K562 (cell line): ENCODE data around the gene SBF1. TPM values are rescaled to one million over a fixed set of nuclear protein-coding genes. Genes with fewer than 3 reads are reported as not detected.

Experiments
- ADNP ChIP-seq: fragments of 200-800 bp; sonication (Bioruptor generic); IDR thresholded peaks from 2 replicates; pipeline ENCODE4 v1.6.1; 2016; ENCODE audit warnings: missing genetic modification characterization, missing compliant biosample characterization
- CHD1 ChIP-seq: fragments of 200-600 bp; sonication (generic); IDR thresholded peaks from one replicate; pipeline ENCODE4 v1.6.1; 2012; ENCODE audit warnings: mild to moderate bottlenecking, moderate library complexity, low read length, inconsistent platforms
- CREB1 ChIP-seq, 2 experiments: sonication (generic) in 1 of 2; formaldehyde crosslinking in 1 of 2; IDR thresholded peaks; 2 replicates each; pipeline versions ENCODE4 v1.6.1 to v1.8.0; 2012 to 2022; ENCODE audit warnings: inconsistent platforms in 1 of 2, mild to moderate bottlenecking in 1 of 2, missing genetic modification reagents in 1 of 2, moderate library complexity in 1 of 2
- DIDO1 ChIP-seq: fragments of 450-650 bp; IDR thresholded peaks from 2 replicates; pipeline ENCODE4 v1.6.1; 2016; ENCODE audit warnings: low read depth, missing biosample characterization, missing genetic modification characterization
- DLX4 ChIP-seq: fragments of 250-450 bp; sonication (Bioruptor Pico); IDR thresholded peaks from 2 replicates; pipeline ENCODE4 v1.6.1; 2021; ENCODE audit warnings: mild to moderate bottlenecking
- DPF2 ChIP-seq: fragments of 450-650 bp; IDR thresholded peaks from 2 replicates; pipeline ENCODE4 v1.6.1; 2016
- EP300 ChIP-seq: IDR thresholded peaks from 2 replicates; pipeline ENCODE4 v1.6.1; 2012; ENCODE audit warnings: low read length, improper control_type of control experiment
- ETV1 ChIP-seq: fragments of 450-650 bp; conservative IDR thresholded peaks from 2 replicates; pipeline ENCODE4 v1.6.1; 2016; ENCODE audit warnings: missing genetic modification characterization, control low read depth, low read depth, missing compliant biosample characterization
- ETV6 ChIP-seq, 3 experiments: fragments of 150-350 bp in 1 of 3; sonication (generic) in 1 of 3; formaldehyde crosslinking in 1 of 3; IDR thresholded peaks; 2 replicates each; pipeline versions ENCODE4 v1.6.1 to v1.8.0; 2014 to 2022; ENCODE audit warnings: borderline replicate concordance in 2 of 3, low read depth in 2 of 3, antibody characterized with exemption in 1 of 3, low read length in 1 of 3, mild to moderate bottlenecking in 1 of 3, missing genetic modification reagents in 1 of 3
- L3MBTL2 ChIP-seq: fragments of 450-650 bp; IDR thresholded peaks from 2 replicates; pipeline ENCODE4 v1.6.1; 2016; ENCODE audit warnings: mild to moderate bottlenecking, moderate library complexity
- PHF20 ChIP-seq: fragments of 450-650 bp; IDR thresholded peaks from 2 replicates; pipeline ENCODE4 v1.6.1; 2018; ENCODE audit not compliant: partially characterized antibody
- POLR2G ChIP-seq: fragments of 200-400 bp; formaldehyde crosslinking; IDR thresholded peaks from 2 replicates; pipeline ENCODE4 v1.6.1; 2017; ENCODE audit warnings: low read depth, mild to moderate bottlenecking, antibody characterized with exemption, low read length, moderate library complexity
- POU5F1 ChIP-seq: fragments of 150-350 bp; IDR thresholded peaks from 2 replicates; pipeline ENCODE4 v1.6.1; 2014; ENCODE audit warnings: borderline replicate concordance, low read length, low read depth, mild to moderate bottlenecking; ENCODE audit not compliant: partially characterized antibody
- PYGO2 ChIP-seq: fragments of 450-650 bp; IDR thresholded peaks from 2 replicates; pipeline ENCODE4 v1.6.1; 2016; ENCODE audit warnings: mild to moderate bottlenecking, missing genetic modification characterization, moderate library complexity, missing compliant biosample characterization
- TSC22D4 ChIP-seq: fragments of 450-650 bp; IDR thresholded peaks from 2 replicates; pipeline ENCODE4 v1.6.1; 2016; ENCODE audit warnings: missing genetic modification characterization, missing biosample characterization, control low read depth
- ZC3H11A ChIP-seq: IDR thresholded peaks from 2 replicates; pipeline ENCODE4 v1.6.1; 2012; ENCODE audit warnings: low read depth, low read length, improper control_type of control experiment
- ZNF282 ChIP-seq: sonication (generic); formaldehyde crosslinking; IDR thresholded peaks from 2 replicates; pipeline ENCODE4 v1.8.1; 2023; ENCODE audit warnings: missing genetic modification reagents
- ZNF311 ChIP-seq: fragments of 250-450 bp; sonication (Bioruptor Pico); IDR thresholded peaks from 2 replicates; pipeline ENCODE4 v1.4.0; 2020; ENCODE audit warnings: mild to moderate bottlenecking, moderate library complexity
- ZNF583 ChIP-seq: fragments of 250-450 bp; sonication (Bioruptor Pico); IDR thresholded peaks from 2 replicates; pipeline ENCODE4 v1.4.0; 2020
- polyA plus RNA-seq, 8 experiments: library from polyadenylated mRNA; depleted of rRNA in 4 of 8; stranded (reverse) in 5 of 8; unstranded in 3 of 8; fragments of >200 nt; fragmentation: Nextera tagmentation in 2 of 8; fragmentation: Illumina TruSeq in 1 of 8; extraction: Ambion mirVana in 2 of 8; extraction: Trizol in 1 of 8; gene quantifications; 2 replicates each; pipeline versions ENCODE4 v1.2.1 to v1.2.3, GENCODE V29; 2011 to 2014; ENCODE audit warnings: inconsistent platforms in 1 of 8, missing spikeins in 1 of 8
- total RNA-seq, 7 experiments: library from RNA; depleted of rRNA in 6 of 7; stranded (reverse); fragments of >200 nt in 6 of 7; fragmentation: Illumina TruSeq in 2 of 7; extraction: Trizol in 2 of 7; gene quantifications; 2 replicates each; pipeline versions ENCODE4 v1.2.1 to v1.2.3, GENCODE V29; 2011 to 2021; ENCODE audit warnings: low replicate concordance in 1 of 7
- TF ChIP-seq, protein P1 (sequence below), 2 experiments: fragments of 200-800 bp in 1 of 2; sonication (Bioruptor generic) in 1 of 2; sonication (generic) in 1 of 2; formaldehyde crosslinking in 1 of 2; IDR thresholded peaks in 1 of 2; conservative IDR thresholded peaks in 1 of 2; 2 replicates each; pipeline versions ENCODE4 v1.5.0 to v1.6.1; 2016 to 2020; ENCODE audit warnings: missing compliant biosample characterization in 1 of 2, missing genetic modification characterization in 1 of 2, missing genetic modification reagents in 1 of 2
- TF ChIP-seq, protein P2 (sequence below): fragments of 450-650 bp; formaldehyde crosslinking; IDR thresholded peaks from 2 replicates; pipeline ENCODE4 v1.4.0; 2022; ENCODE audit warnings: mild to moderate bottlenecking, moderate library complexity
- TF ChIP-seq, protein P3 (sequence below): sonication (generic); formaldehyde crosslinking; IDR thresholded peaks from 2 replicates; pipeline ENCODE4 v1.8.1; 2023; ENCODE audit warnings: mild to moderate bottlenecking, missing genetic modification reagents, moderate library complexity

Gene SBF1
- total and polyA plus RNA-seq, 9 of the 15 experiments (the other 6 are each of a cell fraction or from before 2014, with no cell fraction given) = 0.44 to 50.4 (median 11.4) TPM

GRCh38 chr22:50507991-50508884 lies 33.4 kb upstream of the SBF1 start, which contains the start of gene NCAPH2 (continued):
- TF ChIP-seq, protein P1, sequence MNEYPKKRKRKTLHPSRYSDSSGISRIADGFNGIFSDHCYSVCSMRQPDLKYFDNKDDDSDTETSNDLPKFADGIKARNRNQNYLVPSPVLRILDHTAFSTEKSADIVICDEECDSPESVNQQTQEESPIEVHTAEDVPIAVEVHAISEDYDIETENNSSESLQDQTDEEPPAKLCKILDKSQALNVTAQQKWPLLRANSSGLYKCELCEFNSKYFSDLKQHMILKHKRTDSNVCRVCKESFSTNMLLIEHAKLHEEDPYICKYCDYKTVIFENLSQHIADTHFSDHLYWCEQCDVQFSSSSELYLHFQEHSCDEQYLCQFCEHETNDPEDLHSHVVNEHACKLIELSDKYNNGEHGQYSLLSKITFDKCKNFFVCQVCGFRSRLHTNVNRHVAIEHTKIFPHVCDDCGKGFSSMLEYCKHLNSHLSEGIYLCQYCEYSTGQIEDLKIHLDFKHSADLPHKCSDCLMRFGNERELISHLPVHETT (CRISPR knock-in tag; conservative IDR thresholded peaks at IDR 0.05 in 1 of 2, IDR thresholded peaks at IDR 0.05 in 1 of 2) = peak in 1 of 2 experiments; percentile 77; a peak in 1 of 4 replicates
- TF ChIP-seq ETV6 (IDR thresholded peaks at IDR 0.05; ENCODE audit: borderline replicate concordance in 1 of 2, low read depth in 2 of 2, low read length in 1 of 2) (no peak), ETV6 (CRISPR knock-in tag; IDR thresholded peaks at IDR 0.05; ENCODE audit: borderline replicate concordance) (0 out of 2 replicates have a peak, but pooled peaks have one; percentile 23), DPF2 (no peak), ZC3H11A (no peak), L3MBTL2 (no peak), TSC22D4 (tag) (no peak), POLR2G (peak; percentile 91), PHF20 (peak; percentile 88), ZNF311 (CRISPR knock-in tag) (no peak), EP300 (no peak), CHD1 (no peak), ADNP (tag) (no peak), ETV1 (tag) (no peak; the same call in 1 of the 2 replicates), PYGO2 (tag) (no peak), ZNF583 (CRISPR knock-in tag) (no peak), CREB1 (IDR thresholded peaks at IDR 0.05) (peak; percentile 98), CREB1 (CRISPR knock-in tag; IDR thresholded peaks at IDR 0.05) (peak; percentile 97), POU5F1 (no peak), DLX4 (CRISPR knock-in tag) (no peak), ZNF282 (CRISPR knock-in tag) (no peak), DIDO1 (tag) (no peak)
- TF ChIP-seq, protein P2, sequence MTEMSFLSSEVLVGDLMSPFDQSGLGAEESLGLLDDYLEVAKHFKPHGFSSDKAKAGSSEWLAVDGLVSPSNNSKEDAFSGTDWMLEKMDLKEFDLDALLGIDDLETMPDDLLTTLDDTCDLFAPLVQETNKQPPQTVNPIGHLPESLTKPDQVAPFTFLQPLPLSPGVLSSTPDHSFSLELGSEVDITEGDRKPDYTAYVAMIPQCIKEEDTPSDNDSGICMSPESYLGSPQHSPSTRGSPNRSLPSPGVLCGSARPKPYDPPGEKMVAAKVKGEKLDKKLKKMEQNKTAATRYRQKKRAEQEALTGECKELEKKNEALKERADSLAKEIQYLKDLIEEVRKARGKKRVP (CRISPR knock-in tag) = no peak
- TF ChIP-seq, protein P3, sequence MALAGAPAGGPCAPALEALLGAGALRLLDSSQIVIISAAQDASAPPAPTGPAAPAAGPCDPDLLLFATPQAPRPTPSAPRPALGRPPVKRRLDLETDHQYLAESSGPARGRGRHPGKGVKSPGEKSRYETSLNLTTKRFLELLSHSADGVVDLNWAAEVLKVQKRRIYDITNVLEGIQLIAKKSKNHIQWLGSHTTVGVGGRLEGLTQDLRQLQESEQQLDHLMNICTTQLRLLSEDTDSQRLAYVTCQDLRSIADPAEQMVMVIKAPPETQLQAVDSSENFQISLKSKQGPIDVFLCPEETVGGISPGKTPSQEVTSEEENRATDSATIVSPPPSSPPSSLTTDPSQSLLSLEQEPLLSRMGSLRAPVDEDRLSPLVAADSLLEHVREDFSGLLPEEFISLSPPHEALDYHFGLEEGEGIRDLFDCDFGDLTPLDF = peak; percentile 91
